GM10248 (cell line): ENCODE measurements around the gene VCPKMT.

Experiments used
- CTCF ChIA-PET: fragments of 300-600 bp; sonication (Branson Sonifier 250); formaldehyde crosslinking; extraction: SDS; loops from one replicate; lab custom pipeline; 2021; ENCODE audit warnings: antibody characterized with exemption; lab: Yijun Ruan, JAX
- POLR2A ChIA-PET: fragments of 350-650 bp; sonication (Branson Sonifier 250); formaldehyde crosslinking; extraction: SDS; loops from one replicate; lab custom pipeline; 2020; ENCODE audit warnings: antibody characterized with exemption; lab: Yijun Ruan, JAX
- DNase-seq: peaks from one replicate; pipeline ENCODE4 v3.0.0; 2012; ENCODE audit errors: extremely low spot score
- CTCF ChIP-seq: IDR thresholded peaks from 2 replicates; pipeline ENCODE4 v1.5.1; 2012; ENCODE audit warnings: mild to moderate bottlenecking, low read depth; ENCODE audit errors: extremely low read depth, missing control alignments, control extremely low read depth

The VCPKMT gene

GRCh38 chr14:50099335-50099734, 17.0 kb downstream of the VCPKMT start:
- POLR2A ChIA-PET, result no interaction called here
- TF ChIP-seq CTCF, result no peak
- CTCF ChIA-PET, result interaction anchor here (1.5 to 14.5 kb wide), 3 partner anchors 220 to 247 kb away, joined by 4 to 183 read pairs (median 6); partner anchors contain the start of gene NEMF

GRCh38 chr14:50095895-50096294, 20.5 kb downstream of the VCPKMT start:
- DNase-seq, result peak; percentile 35
- POLR2A ChIA-PET, result no interaction called here
- no peak for TF ChIP-seq CTCF
- CTCF ChIA-PET, result interaction anchor here (14.5 kb wide), 1 partner anchor 231 kb away, joined by 183 read pairs; no protein-coding TSS in a partner anchor

More at GRCh38 chr14:50099335-50099734, 17.0 kb downstream of the VCPKMT start:
- DNase-seq, result no peak

- POLR2A ChIA-PET, result no interaction called here
Measured at GRCh38 chr14:50094056-50094755, 22.2 kb downstream of the VCPKMT start.

GRCh38 chr14:50093496-50093895, 22.9 kb downstream of the VCPKMT start:
- POLR2A ChIA-PET, result no interaction called here
- TF ChIP-seq CTCF, result no peak
- CTCF ChIA-PET, result interaction anchor here (1.5 to 1.9 kb wide), 2 partner anchors 11 to 228 kb away, joined by 6 to 7 read pairs; no protein-coding TSS in a partner anchor
- no peak for DNase-seq

More at GRCh38 chr14:50094056-50094755, 22.2 kb downstream of the VCPKMT start:
- DNase-seq, result no peak
- TF ChIP-seq CTCF, result no peak
- CTCF ChIA-PET, result interaction anchor here (1.5 to 1.9 kb wide), 2 partner anchors 10 to 229 kb away, joined by 6 to 7 read pairs; no protein-coding TSS in a partner anchor

GRCh38 chr14:50092006-50092555, 24.3 kb downstream of the VCPKMT start:
- TF ChIP-seq CTCF, result no peak
- POLR2A ChIA-PET, result no interaction called here
- CTCF ChIA-PET, result interaction anchor here (1.0 to 3.3 kb wide), 3 partner anchors 11 to 229 kb away, joined by 3 to 19 read pairs (median 8); no protein-coding TSS in a partner anchor
- no peak for DNase-seq

GRCh38 chr14:50091240-50091913, 25.0 kb downstream of the VCPKMT start:
- TF ChIP-seq CTCF, result no peak
- ChIA-PET CTCF (interaction anchor here (1.0 to 3.3 kb wide), 6 partner anchors 10 to 228 kb away, joined by 3 to 19 read pairs (median 5); no protein-coding TSS in a partner anchor), POLR2A (no interaction called here)
- no peak for DNase-seq
